Erythroblast (primary cell): Measurements from ENCODE around the gene SAFB2.

Experiments
- GATA1 ChIP-seq: IDR thresholded peaks from 2 replicates; pipeline ENCODE4 v1.6.1; 2011; ENCODE audit warnings: low read depth, mild to moderate bottlenecking, control low read depth, low read length, moderate library complexity
- POLR2A ChIP-seq: IDR thresholded peaks from 2 replicates; pipeline ENCODE4 v1.6.1; 2011; ENCODE audit warnings: mild to moderate bottlenecking, low read length

DNA sequence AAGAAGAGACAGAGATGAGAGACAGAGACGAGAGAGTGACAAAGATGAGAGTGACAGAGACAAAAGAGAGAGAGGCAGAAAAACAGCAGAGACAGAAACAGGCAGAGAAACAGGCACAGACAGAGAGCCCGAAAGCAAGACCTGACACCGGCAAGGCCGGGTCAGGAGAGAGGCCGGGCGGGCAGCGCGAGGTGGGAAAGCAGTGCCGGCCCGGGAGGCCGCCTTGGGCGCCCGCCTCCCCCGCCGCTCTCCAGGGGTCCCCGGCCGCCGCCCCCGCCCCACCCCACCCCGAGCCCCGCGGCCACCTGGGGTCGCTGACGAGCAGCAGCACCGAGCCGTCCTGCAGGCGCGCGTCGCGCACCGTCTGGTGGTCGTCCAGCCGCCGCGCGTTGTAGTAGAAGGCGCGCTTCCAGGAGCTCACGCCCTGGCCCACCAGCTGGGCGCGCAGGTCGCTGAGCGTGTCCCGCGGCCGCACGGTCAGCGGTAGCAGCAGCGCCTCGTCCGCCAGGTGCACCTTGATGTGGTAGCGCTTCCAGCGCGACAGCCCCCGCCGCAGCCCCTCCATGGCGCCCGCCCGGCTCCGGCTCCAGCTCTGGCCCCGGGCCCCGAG is 55.1 kb downstream of the SAFB2 start, which contains the start of gene TINCR:
- TF ChIP-seq POLR2A (no peak), GATA1 (no peak)
